Activated naive CD8-positive, alpha-beta T cell treated with anti-CD3 and anti-CD28 coated beads, Interleukin-2, amount 50 U/mL, for 16 hours (primary cell): ENCODE data around the gene MSH4.
A peak's percentile ranks its signal among the peaks of the same experiment; 100 is the strongest.
"Not testable (repeated sequence)": the region's sequence is repeated elsewhere in the genome, so short reads cannot be mapped to it uniquely, and the experiment has no call there.

ENCODE experiments used
- DNase-seq: peaks from one replicate; pipeline ENCODE4 v3.0.0-alpha.2; 2020; ENCODE audit warnings: low read depth, low spot score

Gene MSH4

DNA sequence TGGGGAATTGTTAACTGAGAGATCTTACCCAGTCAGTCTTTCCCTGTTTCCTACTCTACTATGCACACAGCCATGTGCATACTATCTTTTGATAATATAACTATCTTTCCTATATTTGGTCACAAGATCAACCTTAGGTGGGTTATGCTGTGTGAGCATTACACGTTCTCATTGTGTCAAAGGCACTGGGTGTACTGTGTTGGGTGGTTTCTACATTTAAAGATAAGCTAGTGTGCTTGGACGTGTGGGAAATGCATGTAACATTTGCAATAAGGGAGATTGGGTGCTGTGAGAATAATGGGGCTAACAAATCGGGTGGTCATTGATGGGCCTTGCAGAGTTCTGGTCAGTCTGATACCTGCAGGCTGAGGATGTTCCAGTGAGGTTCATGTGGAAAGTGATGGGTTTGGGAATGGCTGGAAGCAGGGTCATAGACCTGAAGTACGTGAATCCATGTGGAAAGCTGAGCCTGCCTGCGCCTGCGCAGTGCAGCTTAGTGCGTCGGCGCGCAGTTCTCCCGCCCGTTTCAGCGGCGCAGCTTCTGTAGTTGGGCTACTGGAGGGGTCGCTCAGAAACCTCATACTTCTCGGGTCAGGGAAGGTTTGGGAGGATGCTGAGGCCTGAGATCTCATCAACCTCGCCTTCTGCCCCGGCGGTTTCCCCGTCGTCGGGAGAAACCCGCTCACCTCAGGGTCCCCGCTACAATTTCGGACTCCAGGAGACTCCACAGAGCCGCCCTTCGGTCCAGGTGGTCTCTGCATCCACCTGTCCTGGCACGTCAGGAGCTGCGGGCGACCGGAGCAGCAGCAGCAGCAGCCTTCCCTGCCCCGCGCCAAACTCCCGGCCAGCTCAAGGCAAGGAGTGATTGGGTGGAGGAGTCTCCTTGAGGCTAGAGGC lies at the start of gene MSH4:
Gene MSH4, plus strand, starts transcription at position 507 of the 897 bp plus-strand sequence. Its CDS starts 104 bp downstream, at position 611.
- no peak for DNase-seq

DNA sequence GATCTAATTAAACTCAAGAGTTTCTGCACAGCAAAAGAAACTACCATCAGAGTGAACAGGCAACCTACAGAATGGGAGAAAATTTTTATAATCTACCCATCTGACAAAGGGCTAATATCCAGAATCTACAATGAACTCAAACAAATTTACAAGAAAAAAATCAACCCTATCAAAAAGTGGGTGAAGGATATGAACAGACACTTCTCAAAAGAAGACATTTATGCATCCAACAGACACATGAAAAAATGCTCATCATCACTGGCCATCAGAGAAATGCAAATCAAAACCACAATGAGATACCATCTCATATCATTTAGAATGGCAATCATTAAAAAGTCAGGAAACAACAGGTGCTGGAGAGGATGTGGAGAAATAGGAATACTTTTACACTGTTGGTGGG lies 39.5 kb upstream of the MSH4 start:
- DNase-seq, result not testable (repeated sequence)

DNA sequence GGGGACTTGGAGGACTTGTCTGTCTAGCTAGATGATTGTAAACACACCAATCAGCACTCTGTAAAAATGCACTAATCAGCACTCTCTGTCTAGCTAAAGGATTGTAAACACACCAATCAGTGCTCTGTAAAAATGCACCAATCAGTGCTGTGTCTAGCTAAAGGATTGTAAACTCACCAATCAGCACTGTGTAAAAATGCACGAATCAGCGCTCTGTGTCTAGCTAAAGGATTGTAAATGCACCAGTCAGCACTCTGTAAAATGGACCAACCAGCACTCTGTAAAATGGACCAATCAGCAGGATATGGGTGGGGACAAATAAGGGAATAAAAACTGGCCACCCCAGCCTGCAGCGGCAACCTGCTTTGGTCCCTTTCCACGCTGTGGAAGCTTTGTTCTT lies 38.1 kb upstream of the MSH4 start:
- DNase-seq, result not testable (repeated sequence)

DNA sequence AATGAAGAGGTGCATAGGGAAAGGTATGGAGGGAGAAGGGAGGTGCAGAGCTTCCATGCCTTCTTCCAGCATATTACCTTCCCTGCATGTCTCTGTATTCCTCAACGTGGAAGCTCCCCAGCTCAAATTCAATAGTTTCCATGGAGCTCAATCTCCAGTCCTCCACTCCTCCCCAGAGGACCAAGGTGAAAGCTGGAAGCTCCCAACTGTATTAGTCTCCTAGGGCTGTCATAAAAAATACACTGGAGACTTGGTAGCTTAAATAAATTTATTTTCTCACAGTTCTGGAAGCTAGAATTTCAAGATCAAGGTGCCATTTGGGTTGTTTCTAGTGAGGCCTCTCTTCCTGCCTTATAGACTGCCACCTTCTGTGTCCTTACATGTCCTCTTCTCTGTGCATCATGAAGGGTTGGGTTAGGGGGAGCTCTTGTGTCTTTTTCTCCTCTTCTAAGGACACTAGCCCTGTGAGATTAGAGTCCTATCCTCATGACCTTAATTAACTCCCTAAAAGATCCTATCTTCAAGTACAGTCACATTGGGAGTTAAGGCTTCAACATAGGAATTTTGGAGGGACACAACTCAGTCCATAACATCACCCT lies 32.5 kb upstream of the MSH4 start:
- DNase-seq, result no peak

DNA sequence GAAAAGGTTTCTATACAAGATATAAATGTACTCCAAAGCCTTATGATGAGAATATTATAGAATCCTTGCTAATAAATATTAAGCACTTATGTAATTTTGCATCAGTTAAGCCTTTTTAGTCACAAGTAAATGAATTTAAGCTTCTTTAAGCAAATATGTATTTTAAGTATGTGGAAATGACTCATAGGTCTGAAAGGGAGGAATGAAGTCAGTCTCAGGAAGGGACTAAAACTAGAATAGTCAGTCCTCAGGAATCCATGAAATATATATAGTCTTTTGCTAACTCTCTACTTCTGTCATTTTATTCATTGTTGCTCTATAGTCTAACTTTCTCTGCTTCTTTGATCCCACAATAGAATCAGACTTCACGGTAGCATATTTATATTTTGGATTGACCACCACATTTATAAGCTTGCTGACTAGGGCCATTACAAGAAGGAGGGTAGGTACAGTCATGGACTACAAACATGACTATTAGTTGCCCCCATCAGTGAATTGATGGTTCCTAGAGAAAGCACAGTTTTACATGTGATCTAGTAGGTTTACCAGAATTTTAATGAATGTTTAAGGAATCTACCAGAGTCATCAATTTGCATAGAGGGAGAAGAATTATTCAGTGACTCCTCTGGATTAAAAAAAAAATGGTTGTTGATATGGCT lies 30.9 kb upstream of the MSH4 start:
- DNase-seq, result no peak

DNA sequence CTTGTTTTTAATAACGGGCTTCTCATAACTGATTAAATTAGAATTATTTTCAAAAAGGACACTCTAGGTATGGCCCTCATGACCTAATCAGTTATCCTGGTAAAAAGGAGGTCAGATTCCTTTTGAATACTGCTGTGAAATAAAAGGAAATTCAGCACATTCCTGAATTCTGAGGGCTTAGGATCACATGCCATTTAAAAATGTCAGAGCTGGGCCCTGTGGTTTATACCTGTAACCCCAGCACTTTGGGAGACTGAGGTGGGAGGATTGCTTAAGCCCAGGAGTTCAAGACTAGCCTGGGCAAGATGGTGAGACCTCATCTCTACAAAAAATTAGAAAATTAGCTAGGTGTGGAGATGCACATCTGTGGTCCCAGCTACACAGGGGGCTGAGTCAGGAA lies 28.7 kb upstream of the MSH4 start:
- no peak for DNase-seq

DNA sequence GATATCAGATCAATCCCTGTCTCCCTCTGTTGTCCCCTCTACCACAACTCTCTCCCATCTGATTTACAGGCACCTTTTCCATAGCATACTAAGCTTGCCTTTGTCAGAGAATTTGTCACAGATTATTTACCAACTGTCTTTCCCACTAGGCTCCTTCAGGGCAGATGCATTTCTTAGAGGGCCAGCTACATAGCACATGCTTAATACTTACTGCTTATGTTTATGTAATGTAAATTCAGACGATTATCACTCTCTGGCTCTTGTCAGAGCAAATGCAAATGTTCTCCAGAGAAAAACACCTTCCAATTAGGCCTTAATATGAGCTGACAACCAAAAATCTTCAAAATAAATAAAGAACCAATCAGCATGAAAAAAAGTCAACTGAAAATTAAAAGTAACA lies 25.9 kb upstream of the MSH4 start:
- no peak for DNase-seq

DNA sequence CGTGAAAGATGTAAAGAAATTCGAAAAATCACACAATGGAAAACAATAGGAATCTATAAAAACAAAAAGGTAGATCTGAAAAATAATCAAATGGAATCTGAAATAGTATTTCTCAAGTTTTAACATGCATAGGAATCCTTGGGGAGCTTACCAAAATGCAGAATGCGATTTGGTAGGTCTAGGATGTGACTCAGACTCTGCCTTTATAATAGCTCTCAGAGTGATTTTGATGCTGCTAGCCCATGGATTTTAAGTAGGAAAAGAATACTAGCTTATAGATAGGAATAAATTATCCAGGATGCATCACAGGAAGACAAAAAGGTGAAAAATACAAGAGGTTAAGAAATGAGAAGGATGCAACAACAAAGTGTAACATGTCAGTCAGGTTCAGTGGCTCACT lies 24.7 kb upstream of the MSH4 start:
- no peak for DNase-seq

DNA sequence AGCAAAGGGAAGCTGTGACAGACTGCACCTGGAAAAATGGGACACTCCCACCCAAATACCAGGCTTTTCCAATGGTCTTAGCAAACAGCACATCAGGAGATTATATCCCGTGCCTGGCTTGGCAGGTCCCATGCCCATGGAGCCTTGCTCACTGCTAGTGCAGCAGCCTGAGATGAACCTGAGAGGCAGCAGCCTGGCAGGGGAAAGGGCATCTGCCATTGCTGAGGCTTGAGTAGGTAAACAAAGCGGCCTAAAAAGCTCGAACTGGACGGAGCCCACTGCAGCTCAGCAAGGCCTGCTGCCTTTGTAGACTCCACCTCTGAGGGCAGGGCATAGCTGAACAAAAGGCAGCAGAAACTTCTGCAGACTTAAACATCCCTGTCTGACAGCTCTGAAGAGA lies 18.9 kb upstream of the MSH4 start:
- DNase-seq, result not testable (repeated sequence)

DNA sequence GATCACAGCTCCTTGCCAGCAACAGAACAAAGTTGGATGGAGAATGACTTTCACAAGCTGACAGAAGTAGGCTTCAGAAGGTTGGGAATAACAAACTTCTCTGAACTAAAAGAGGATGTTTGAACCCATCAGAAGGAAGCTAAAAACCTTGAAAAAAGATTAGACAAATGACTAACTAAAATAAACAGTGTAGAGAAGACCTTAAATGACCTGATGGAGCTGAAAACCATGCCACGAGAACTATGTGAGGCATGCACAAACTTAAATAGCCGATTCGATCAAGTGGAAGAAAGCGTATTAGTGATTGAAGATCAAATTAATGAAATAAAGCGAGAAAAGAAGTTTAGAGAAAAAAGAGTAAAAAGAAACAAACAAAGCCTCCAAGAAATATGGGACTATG lies 18.0 kb upstream of the MSH4 start:
- not testable (repeated sequence) for DNase-seq

DNA sequence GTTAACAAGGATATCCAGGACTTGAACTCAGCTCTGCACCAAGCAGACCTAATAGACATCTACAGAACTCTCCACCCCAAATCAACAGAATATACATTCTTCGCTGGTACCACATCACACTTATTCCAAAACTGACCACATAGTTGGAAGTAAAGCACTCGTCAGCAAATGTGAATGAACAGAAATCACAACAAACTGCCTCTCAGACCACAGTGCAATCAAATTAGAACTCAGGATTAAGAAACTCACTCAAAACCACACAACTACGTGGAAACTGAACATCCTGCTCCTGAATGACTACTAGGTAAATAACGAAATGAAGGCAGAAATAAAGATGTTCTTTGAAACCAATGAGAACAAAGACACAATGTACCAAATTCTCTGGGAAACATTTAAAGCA lies 16.5 kb upstream of the MSH4 start:
- not testable (repeated sequence) for DNase-seq

DNA sequence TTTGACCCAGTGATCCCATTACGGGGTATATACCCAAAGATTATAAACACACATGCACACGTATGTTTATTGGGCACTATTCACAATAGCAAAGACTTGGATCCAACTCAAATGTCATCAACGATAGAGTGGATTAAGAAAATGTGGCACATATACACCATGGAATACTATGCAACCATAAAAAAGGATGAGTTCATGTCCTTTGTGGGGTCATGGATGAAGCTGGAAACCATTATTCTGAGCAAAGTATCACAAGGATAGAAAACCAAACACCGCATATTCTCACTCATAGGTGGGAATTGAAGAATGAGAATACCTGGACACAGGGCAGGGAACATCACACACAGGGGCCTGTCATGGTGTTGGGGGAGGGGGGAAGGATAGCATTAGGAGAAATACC lies 12.8 kb upstream of the MSH4 start:
- DNase-seq, result not testable (repeated sequence)

DNA sequence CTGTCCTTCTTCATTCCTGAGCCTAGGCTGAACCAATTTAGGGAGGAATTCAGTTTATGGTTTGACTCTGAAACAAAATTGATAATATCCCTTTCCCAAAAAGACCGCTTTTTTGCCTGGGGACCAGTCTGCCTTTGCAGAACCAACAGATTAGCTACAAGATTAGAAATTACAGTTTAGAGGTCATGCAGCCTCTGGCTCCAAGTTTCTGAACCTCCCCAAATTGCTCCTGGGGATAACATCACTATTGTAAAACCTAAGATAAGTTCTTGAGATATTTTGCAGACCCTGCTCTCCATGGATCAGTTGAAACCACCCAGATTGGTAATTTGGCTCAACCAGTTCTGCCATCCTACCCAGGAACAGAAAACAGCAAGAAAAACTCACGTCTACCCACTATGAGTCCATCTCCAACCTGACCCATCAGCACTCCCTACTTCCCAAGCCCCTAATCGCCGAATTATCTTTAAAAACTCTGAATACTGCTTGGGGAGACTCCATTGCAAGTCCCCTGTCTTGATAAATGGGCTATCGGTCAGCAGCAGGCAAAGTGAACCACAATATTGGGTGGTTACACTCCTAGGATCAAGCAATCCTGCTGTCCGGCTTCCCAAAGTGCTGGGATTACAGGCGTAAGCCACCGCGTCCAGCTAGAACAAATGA lies 11.2 kb upstream of the MSH4 start:
- DNase-seq, result no peak

DNA sequence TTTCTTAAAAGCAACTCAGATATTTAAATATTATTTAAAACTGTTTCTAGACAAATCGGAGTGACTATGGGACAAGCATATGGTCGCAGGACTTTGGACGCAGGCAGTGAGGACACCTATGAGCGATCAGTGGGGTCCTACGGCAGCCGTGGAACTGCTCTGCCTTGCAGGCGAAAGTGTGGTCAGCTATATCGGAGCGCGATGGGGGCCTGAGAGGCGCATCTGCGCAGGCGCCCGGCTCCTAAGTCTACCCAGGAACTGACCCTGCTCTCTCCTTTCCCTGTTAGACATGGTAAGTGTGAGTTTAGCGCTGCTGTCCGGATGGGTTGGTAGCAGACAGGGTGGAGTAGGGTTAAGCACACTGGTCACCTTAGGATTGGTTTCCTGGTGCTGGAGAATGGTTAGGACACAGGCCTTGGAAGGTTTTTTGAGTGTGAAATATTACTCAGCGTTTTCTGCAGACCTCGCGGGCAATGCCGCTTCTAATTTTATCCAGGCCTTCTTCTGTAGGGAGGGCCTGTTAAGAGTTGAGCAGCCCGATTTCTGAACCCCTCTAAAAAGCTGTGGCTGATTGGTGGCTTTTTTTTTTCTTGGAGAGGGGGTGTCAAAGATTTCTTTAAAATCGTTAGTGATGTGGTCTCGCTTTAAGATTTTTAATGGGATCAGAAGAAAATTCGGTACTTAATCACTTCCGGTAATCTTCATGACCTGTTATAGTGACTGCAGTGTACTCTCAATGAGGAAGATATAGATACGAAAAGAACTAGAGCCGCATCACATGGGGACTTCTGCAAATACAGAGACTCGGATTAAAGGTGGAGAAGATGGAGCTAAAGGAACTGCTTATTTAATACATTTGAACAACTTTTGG lies 10.5 kb upstream of the MSH4 start, which contains the start of gene RABGGTB:
Gene RABGGTB, plus strand, starts transcription at position 274 of the 871 bp plus-strand sequence. Its CDS starts 16 bp downstream, at position 290.
- DNase-seq, result peak; percentile 86

DNA sequence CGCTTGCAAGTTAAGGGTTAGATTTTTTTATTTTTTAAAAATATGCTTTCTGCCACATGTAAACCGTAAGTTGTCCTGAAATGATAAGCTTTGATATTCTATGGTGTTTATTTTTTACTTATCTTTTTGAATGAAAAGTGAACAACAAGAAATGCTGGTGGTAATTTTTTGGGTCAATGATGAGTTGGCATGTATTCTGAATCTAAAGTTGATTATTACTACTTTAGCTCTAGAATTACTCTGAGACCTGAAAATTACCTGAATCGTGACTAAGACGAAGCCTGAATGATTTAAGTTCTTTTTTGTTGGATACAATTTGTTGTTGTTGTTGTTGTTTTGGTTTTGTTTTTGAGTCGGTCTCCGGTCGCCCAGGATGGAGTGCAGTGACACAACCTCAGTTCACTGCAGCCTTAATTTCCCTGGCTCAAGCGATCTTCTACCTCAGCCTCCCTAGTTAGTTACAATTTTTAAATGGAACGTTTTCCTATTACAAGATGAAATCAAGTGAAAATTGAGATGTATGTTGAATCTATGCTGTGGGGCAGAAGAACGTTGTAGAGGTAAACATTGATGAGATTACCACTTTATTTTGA lies 9.7 kb upstream of the MSH4 start:
- DNase-seq, result no peak

DNA sequence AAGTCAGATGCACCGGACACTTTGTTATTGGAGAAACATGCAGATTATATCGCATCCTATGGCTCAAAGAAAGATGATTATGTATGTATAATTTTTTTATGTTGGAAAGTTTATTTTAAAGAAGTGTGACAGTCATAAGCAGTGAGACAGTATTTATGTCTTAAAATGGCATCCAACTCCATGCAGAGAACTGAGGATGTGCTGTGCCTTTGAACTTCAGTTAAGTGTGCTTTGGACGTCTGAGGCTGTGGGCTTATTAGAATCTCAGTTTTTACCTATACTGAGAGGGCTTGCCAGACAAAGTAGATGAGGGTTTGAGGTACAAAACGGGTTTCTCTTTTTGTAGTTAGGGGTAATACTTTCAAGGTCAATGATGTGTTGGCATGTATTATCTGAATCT lies 9.2 kb upstream of the MSH4 start:
- no peak for DNase-seq

DNA sequence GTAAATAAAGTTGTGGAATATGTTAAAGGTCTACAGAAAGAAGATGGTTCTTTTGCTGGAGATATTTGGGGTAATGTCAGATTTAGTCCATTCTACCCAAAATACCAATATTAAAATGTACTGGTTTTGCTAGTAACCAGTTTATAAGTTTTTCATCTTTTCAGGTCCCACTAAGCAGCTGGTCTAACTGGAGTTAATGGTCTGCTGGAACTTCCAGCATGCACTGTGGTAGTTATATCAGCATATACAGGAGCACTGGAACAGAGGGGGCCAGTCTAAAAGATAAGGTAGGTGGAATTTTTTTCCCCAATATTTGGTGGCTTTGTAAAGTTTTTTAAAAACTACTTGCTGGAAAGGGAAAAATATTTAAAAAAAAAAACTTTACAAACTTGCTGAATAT lies 6.7 kb upstream of the MSH4 start:
- no peak for DNase-seq

DNA sequence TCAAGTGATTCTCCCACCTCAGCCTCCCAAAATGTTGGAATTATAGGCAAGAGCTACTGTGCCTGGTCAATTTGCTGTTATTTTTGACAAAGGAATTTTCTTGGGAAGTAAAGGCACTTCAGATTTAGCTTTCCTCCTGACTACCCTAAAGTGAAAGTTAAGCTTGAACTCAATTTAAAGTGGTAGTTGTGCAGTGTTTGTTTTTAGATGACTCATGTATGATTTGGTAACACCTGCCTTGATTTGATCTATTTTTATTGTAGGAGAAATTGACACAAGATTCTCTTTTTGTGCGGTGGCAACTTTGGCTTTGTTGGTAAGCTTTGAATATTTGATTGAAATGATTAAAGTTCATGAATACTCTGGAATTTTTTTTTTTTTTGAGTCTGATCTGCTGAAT lies 5.7 kb upstream of the MSH4 start:
- DNase-seq, result no peak

DNA sequence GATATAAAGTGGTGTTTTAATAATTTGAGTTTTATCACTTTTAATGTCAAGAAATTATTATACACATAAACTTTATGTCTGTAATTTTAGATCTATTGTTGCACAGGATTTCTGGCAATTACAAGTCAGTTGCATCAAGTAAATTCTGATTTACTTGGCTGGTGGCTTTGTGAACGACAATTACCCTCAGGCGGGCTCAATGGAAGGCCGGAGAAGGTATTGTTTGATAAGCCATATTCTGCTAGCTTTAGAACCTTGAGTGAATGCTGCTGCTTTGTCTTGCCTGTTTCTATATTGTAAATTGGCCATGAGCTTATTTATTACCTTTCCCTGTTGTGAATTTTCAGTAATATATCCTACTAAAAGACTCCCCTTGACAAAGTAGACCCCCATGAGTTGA lies 4.6 kb upstream of the MSH4 start:
- DNase-seq, result no peak

DNA sequence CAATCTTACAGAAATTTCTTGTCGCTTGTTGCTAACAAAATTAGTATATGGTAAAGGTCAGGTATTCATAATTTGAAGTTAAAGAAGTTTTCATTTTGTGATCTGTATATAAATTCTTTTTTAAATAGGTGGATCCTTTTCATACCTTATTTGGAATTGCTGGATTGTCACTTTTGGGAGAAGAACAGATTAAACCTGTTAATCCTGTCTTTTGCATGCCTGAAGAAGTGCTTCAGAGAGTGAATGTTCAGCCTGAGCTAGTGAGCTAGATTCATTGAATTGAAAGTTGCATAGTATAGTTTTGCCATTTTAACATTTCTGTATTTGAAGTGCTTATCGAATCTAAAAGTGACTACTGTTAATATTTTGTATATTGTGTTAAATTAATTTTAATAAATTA lies 2.3 kb upstream of the MSH4 start:
- DNase-seq, result no peak
